OCI-LY7 (cell line): ENCODE data around the gene ABCB8. TPM values are rescaled to one million over a fixed set of nuclear protein-coding genes. Genes with fewer than 3 reads are reported as not detected.
A peak's percentile ranks its signal among the peaks of the same experiment; 100 is the strongest.

Experiments
- BruUV-seq: library from RNA; stranded (reverse); fragments of 400-500 nt; replicated peaks from 2 replicates; lab custom pipeline; 2021; lab: Mats Ljungman, UMichigan
- CTCF ChIA-PET: fragments of 300-600 bp; sonication (Branson Sonifier 250); formaldehyde crosslinking; loops from one replicate; lab custom pipeline; 2022; ENCODE audit warnings: antibody characterized with exemption; ENCODE audit not compliant: unreplicated experiment; lab: Charles Lee
- POLR2A ChIA-PET: fragments of 300-600 bp; sonication (Branson Sonifier 250); formaldehyde crosslinking; loops from one replicate; lab custom pipeline; 2022; ENCODE audit warnings: antibody characterized with exemption; lab: Charles Lee
- DNase-seq: peaks from one replicate; pipeline ENCODE4 v3.0.0-alpha.2; 2015; ENCODE audit warnings: low spot score
- H2AFZ ChIP-seq: fragments of 200-600 bp; sonication (generic), shearing (Covaris generic); 2 replicates; pipeline ENCODE4 v1.6.1; 2014; ENCODE audit warnings: mild to moderate bottlenecking, antibody characterized with exemption, low read length, moderate library complexity
- H3K27ac ChIP-seq: fragments of 200-600 bp; sonication (generic); 2 replicates; pipeline ENCODE4 v1.5.1; 2014; ENCODE audit warnings: mixed run types, low read depth, mild to moderate bottlenecking, moderate library complexity, low read length, inconsistent platforms; ENCODE audit not compliant: poor library complexity, severe bottlenecking
- H3K36me3 ChIP-seq: fragments of 200-600 bp; sonication (generic); 2 replicates; pipeline ENCODE4 v1.6.1; 2014; ENCODE audit warnings: mild to moderate bottlenecking, antibody characterized with exemption, low read length, moderate library complexity, mixed read lengths; ENCODE audit not compliant: insufficient read depth
- H3K4me1 ChIP-seq: fragments of 200-600 bp; sonication (generic); 2 replicates; pipeline ENCODE4 v1.5.1; 2014; ENCODE audit warnings: mild to moderate bottlenecking, low read length; ENCODE audit not compliant: insufficient read depth, poor library complexity, severe bottlenecking
- H3K4me2 ChIP-seq: fragments of 200-600 bp; sonication (generic); 2 replicates; pipeline ENCODE4 v1.6.1; 2014; ENCODE audit warnings: mild to moderate bottlenecking, low read length
- H3K4me3 ChIP-seq: fragments of 200-600 bp; sonication (generic); 2 replicates; pipeline ENCODE4 v1.5.1; 2014; ENCODE audit warnings: mild to moderate bottlenecking, low read depth, low read length; ENCODE audit not compliant: poor library complexity, severe bottlenecking
- H3K79me2 ChIP-seq: fragments of 200-600 bp; sonication (generic); 2 replicates; pipeline ENCODE4 v1.6.1; 2016; ENCODE audit warnings: low read depth, mild to moderate bottlenecking, low read length, moderate library complexity, mixed read lengths; ENCODE audit not compliant: insufficient read depth
- H3K9me2 ChIP-seq: fragments of 200-600 bp; sonication (generic); 2 replicates; pipeline ENCODE4 v1.6.1; 2016; ENCODE audit warnings: mild to moderate bottlenecking, low read length, mixed read lengths; ENCODE audit not compliant: insufficient read depth
- H3K9me3 ChIP-seq: fragments of 200-600 bp; sonication (generic); 2 replicates; pipeline ENCODE4 v1.6.1; 2014; ENCODE audit warnings: mild to moderate bottlenecking, mixed run types, low read length, mixed read lengths
- H4K20me1 ChIP-seq: fragments of 200-600 bp; sonication (generic); 2 replicates; pipeline ENCODE4 v1.6.1; 2014; ENCODE audit warnings: mild to moderate bottlenecking, antibody characterized with exemption, low read length, moderate library complexity, mixed read lengths; ENCODE audit not compliant: insufficient read depth
- EZH2phosphoT487 ChIP-seq: fragments of 200-600 bp; sonication (generic); IDR thresholded peaks from 2 replicates; pipeline ENCODE4 v1.6.1; 2018; ENCODE audit warnings: low read depth, borderline replicate concordance, mild to moderate bottlenecking, mixed run types, antibody characterized with exemption, low read length, moderate library complexity, mixed read lengths
- intact Hi-C: fragments of 100-400 bp; cut with micrococcal nuclease; formaldehyde crosslinking; loops from one replicate; pipeline ENCODE4 v1.10.0; 2022; ENCODE audit not compliant: unreplicated experiment
- total RNA-seq, 2 experiments: library from RNA; depleted of rRNA in 1 of 2; stranded (reverse); fragments of >200 nt in 1 of 2; shearing (Covaris generic) in 1 of 2; gene quantifications; 2 replicates each; pipeline ENCODE4 v1.2.3, GENCODE V29; 2014 to 2022
- TF ChIP-seq, protein P1 (sequence below): fragments of 200-600 bp; sonication (generic); conservative IDR thresholded peaks from 2 replicates; pipeline ENCODE4 v1.5.1; 2014; ENCODE audit warnings: mild to moderate bottlenecking, antibody characterized with exemption, low read length, moderate library complexity, mixed read lengths

Gene ABCB8
- total RNA-seq, 2 experiments from 2014 or later, result 32.0 to 64.7 TPM

DNA sequence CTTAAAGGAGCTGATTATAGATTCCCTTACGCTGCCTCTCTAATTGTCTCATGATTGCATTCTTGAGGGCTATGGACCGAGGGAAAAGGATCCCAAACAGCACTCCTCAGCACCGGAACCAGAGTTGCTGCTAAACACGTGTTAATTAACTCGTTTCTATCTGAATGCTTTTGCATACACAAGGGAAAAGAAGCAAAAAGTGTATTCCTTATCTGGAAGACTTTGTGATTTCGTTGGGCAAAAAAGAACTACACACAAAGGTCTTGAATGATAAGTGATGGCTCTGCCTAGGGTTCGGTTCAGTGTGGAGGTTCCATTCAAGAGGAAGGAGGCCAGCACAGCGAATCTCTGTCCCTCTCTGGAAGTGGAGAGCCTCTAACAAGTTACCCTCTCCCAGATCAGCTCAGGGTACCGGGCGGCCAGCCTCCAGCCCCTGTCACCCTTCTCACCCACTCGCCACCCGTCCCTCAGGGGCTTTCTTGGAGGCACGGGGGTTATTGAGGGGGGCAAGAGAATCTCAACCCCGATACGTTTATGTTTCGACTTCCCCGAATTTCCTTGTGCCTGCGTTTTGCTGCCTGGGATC is 30.6 kb downstream of the ABCB8 start:
- TSS peak; percentile 65 for BruUV-seq
- Histone ChIP-seq H3K27ac (peak overlapping the region; percentile 70), H2AFZ (peak overlapping the region; percentile 87), H3K79me2 (peaks cover 14% of the 10 kb centered on the region; the same call in 1 of the 2 replicates), H3K4me3 (peak overlapping the region; percentile 98), H3K4me1 (peaks cover 33% of the 10 kb centered on the region), H3K36me3 (peaks cover 8% of the 10 kb centered on the region), H3K4me2 (peak overlapping the region; percentile 98), H4K20me1 (no peaks in the 10 kb centered on the region), H3K9me3 (no peaks in the 10 kb centered on the region), H3K9me2 (no peaks in the 10 kb centered on the region)
- intact Hi-C loops, result loop anchor here (1.0 kb wide), 3 partner anchors 21 to 52 kb away; partner anchors contain the start of genes ABCB8 and FASTK
- TF ChIP-seq EZH2phosphoT487, result no peak
- TF ChIP-seq, protein P1, sequence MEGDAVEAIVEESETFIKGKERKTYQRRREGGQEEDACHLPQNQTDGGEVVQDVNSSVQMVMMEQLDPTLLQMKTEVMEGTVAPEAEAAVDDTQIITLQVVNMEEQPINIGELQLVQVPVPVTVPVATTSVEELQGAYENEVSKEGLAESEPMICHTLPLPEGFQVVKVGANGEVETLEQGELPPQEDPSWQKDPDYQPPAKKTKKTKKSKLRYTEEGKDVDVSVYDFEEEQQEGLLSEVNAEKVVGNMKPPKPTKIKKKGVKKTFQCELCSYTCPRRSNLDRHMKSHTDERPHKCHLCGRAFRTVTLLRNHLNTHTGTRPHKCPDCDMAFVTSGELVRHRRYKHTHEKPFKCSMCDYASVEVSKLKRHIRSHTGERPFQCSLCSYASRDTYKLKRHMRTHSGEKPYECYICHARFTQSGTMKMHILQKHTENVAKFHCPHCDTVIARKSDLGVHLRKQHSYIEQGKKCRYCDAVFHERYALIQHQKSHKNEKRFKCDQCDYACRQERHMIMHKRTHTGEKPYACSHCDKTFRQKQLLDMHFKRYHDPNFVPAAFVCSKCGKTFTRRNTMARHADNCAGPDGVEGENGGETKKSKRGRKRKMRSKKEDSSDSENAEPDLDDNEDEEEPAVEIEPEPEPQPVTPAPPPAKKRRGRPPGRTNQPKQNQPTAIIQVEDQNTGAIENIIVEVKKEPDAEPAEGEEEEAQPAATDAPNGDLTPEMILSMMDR, result no peak
- CTCF ChIA-PET, result no interaction called here
- DNase-seq, result peak; percentile 41
- POLR2A ChIA-PET, result interaction anchor here (0.8 to 1.3 kb wide), 4 partner anchors 9 to 31 kb away, joined by 3 read pairs; partner anchors contain the start of genes ABCB8 and TMUB1

DNA sequence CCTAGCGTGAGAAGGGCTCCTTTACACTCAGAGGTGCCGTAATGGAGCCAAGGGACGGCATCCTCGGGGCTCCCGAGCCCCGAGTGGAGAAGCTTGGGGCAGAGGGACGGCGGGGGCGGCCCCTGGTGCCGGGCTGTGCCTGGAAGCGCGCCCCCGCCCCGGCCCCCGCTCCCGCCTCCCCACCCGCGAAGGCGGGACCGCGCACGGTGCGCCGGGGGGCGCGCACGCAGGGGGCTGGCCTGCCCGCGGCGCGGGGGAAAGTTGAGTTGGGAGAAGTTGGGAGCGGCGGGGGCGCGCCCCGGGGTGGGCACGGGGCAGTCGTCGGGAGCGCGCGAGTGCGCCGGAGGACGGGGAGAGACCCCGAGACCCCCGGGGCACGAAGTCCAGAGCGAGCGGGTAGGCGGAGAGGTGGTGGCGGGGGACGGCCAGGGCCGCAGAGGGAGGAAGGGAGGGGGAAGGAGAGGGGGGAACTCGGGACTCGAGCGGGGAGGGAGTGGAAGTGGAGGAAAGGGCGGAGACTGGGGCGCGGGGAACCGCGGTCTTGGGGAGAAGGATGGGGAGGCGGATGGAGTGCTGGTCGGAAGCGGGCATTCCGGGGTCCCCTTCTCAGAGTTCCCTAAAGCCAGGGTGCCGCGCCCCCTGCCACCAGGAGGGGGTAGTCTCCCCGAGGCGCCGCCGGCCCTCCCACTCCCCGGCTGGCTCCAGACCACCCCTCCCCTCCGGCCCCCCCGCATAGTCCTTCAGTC is 31.3 kb downstream of the ABCB8 start, which contains the start of gene SLC4A2:
Gene SLC4A2 (plus strand): TSS at position 223 of the 746 bp plus-strand sequence. CDS start 2,399 bp downstream, outside the sequence.
- CTCF ChIA-PET, result interaction anchor here (0.6 kb wide), 1 partner anchor 27 kb away, joined by 3 read pairs; no protein-coding TSS in a partner anchor

More for the DNA sequence above, 31.3 kb downstream of the ABCB8 start, which contains the start of gene SLC4A2:
- intact Hi-C loops, result loop anchor here (1.0 kb wide), 2 partner anchors 21 to 52 kb away; partner anchors contain the start of gene FASTK
- peaks cover 11% of the 10 kb centered on the region for H3K36me3 ChIP-seq
- H3K4me2 ChIP-seq, result peak within 1 kb of the TSS; percentile 98
- peak within 1 kb of the TSS; percentile 70 for H3K27ac ChIP-seq
- DNase-seq, result peak; percentile 83
- H3K9me3 ChIP-seq, result no peaks in the 10 kb centered on the region
- H4K20me1 ChIP-seq, result no peaks in the 10 kb centered on the region
- H2AFZ ChIP-seq, result peak within 1 kb of the TSS; percentile 87
- H3K9me2 ChIP-seq, result no peaks in the 10 kb centered on the region
- peaks cover 14% of the 10 kb centered on the region; the same call in 1 of the 2 replicates for H3K79me2 ChIP-seq
- TF ChIP-seq EZH2phosphoT487, result no peak
- TF ChIP-seq, protein P1, result peak; percentile 73
- peak within 1 kb of the TSS; percentile 98 for H3K4me3 ChIP-seq
- POLR2A ChIA-PET, result interaction anchor here (0.8 to 1.3 kb wide), 2 partner anchors 9 to 24 kb away, joined by 3 read pairs; partner anchors contain the start of gene TMUB1
- BruUV-seq, result no TSS peak
- H3K4me1 ChIP-seq, result peaks cover 33% of the 10 kb centered on the region
